Left lobe of liver (tissue), 2 donors: ENCODE data around the gene ZMIZ1. TPM values are rescaled to one million over a fixed set of nuclear protein-coding genes. Genes with fewer than 3 reads are reported as not detected.

Experiments
- ATAC-seq: fragments of 200-7000 bp; cut with Tn5 transposase; one replicate; pipeline ENCODE4 v1.9.1; 2020; ENCODE audit warnings: mild to moderate bottlenecking, moderate library complexity
- DNase-seq: peaks from one replicate; pipeline ENCODE4 v3.0.0-alpha.2; 2020; ENCODE audit warnings: low spot score
- total RNA-seq: library from RNA; stranded (reverse); gene quantifications from one replicate; pipeline ENCODE4 v1.2.1, GENCODE V29; 2021
- donor health status: DM: no; HTN: no; CAD: no; lungs with moderate emphysema.
- donor health status: DM: no; HTN: yes; CAD: no.

Gene ZMIZ1
- total RNA-seq, 1 donor from 2014 or later, result 15.0 TPM

DNA sequence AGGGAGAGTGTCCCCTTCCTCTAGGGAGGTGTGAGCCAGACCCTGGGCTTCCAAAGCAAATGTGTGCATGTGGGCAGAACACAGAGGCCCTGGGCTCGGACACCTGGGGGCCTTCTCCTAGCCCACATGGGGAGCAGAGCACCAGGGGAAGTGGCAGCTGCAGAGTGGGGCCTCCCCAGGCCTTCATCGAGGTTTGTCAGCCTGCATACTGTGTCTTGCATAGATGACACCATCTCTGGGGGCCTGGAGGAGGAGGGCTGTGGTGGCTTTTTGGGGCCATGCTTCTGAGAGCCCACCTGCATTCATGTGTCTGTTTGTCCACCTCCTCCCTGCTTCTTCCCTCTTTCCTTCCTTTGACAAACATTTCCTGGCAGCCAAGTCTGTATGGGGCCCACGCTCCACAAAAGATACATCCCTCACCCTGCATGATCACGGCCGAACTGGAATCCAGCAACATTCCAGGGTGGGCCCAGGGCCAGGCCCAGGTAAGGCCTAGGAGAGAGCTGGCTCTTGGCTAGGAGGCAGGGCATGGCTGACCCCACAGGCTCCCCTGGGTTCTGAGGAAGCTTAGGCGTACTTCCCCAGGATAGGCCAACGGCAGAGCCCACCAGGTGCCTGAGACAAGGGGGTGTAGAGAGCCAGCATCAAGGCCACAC, 79.2 kb downstream of the ZMIZ1 start:
- no peak for ATAC-seq
- DNase-seq, result no peak

DNA sequence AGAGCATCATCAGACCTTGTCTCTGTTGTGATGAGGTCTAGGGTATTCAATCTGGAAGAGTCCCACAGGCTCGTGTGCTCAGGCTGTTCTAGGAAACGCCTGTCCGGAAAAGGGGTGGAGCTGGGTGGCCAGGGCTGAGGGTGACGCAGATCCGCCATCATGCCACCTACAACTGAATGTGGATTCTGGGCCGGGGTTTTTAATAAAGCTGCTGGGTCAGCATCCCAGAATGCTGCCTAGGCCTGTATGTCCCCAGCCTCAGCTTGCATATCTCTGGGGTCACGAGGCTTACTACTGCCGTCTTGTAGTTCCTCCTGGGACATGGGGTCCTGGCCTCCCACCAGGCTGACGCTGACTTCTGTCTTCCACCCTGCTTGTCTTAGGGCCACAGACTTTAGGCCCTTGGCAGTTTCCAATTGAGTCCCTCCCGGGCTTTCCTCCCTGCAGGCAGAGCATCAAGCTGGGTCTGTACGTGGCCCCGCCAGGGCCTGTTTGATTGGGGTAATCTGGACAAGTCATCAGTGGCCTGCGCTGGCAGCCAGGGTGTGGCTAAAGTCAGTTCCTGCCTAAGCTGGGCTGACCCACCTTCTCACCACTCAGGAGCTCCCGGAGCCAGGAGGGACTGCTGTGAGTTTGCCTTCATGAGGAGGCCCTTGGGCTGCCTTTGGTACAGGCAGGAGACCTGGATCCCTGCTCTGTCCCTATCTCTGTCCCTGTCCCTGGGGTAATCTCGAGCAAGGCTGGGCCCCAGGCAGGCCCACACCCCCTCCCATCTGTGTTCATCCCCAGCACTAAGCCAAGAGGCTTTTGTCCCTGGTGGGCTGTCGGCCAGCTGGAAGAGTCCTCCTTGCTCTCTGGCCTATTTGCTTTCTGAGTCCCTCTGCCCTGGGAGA, 79.9 kb downstream of the ZMIZ1 start:
- ATAC-seq (peak; percentile 72), DNase-seq (peak; percentile 93)

DNA sequence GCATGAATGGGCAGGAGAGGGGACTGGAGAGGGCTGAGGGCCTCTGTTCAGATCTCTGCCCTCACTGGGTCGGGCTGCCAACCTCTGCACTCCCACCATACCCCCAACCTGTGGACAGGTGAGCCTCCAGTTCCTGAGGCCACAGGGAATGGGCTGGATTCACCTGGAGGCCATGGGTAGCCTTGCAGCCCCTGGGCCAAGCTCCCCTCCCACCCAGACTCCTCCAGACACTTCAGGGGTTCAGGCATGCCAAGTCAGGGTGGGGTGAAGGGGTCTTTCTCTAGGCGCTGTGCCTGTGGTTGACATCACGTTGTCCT, 80.5 kb downstream of the ZMIZ1 start:
- DNase-seq, result no peak
- ATAC-seq, result no peak

DNA sequence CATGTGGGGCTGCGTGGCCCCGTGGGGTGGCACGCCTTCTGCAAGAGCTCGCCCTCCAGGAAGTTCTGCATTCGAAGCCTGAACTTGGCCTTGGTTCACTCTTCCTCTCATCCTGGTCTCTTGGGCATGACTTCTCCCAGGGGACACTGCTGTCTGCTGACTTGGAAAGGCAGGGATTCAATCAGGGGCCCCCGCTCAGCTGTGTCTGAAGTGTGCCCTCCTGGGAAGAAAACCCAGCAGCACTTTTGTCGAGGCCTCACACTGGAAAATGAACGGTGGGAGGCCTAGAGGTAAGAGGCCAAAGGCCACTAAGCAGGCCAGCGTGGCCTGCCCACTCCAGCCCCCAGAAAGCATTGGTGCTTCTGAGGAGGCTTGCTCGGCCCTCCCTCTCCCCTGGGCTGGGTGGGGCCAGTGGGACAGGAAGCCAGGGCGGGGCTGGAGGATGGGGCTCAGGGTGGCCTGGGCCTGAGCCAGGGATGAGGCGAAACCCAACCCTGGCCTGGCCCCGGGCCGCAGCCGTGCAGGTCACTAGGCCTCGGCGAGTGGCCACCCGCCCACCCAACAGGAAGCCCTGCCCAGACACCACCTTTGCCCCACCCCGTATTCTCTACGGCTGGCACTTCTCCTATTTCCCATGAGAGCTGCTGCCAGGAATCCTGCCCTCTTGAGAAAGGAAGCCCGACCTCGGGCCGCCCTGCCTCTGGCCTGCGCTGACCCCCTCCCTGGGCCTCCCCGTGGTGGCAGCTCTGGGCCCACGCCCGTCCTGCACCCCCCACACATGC, 81.1 kb downstream of the ZMIZ1 start:
- ATAC-seq (peak; percentile 79), DNase-seq (peak; percentile 97)

DNA sequence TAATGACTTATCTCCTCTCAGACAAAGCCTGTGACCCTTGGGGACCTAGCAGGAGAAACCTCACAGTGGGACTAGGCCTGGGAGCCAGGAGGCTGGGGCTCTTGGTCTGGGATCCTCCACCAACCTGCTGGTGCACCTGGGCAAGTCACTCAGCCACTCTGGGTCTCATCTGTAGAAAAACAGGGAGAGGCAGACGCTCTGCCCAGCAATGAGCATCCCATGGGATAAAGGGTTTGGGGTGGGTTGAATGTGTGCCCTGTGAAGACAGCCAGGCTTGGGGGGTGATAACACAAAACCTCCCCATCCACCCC, 81.6 kb downstream of the ZMIZ1 start:
- DNase-seq, result no peak
- ATAC-seq, result no peak

DNA sequence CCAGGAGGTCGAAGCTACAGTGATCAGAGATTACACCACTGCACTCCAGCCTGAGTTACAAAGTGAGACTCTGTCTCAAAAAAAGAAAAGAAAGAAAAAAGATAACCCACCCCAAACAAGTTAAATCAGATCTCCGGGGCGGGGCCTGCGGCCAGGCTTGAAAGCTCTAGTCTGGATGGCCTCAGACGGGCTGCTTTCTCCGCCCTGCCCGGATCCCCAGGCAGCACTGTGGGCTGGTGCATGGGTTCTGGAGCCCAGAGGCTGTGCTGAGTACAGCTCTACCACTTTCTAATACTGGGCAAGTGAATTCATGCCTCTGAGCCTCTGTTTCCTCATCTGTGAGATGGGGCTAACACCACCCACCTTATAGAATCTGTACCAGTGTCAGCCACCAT, 83.7 kb downstream of the ZMIZ1 start:
- no peak for DNase-seq
- no peak for ATAC-seq

DNA sequence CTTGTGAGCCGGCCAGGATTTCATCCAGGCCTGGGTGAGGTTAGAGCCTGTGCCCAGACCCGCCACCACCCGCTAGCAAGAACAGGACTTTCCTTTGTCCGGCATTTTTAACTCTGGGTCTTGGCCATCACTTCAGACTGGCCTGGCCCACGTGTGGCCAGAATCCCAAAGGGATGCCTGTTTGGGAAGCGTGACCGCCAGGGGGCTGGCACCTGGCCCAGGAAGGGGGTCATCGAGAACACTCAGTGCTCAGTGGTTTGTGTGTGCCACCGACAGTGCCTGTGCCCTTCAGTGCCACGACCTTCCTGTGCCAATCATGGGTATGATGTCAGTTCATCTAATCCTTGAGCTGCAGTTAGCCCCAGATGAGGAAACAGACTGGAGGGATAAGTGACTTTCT, 85.0 kb downstream of the ZMIZ1 start:
- ATAC-seq (no peak), DNase-seq (peak; percentile 70)

DNA sequence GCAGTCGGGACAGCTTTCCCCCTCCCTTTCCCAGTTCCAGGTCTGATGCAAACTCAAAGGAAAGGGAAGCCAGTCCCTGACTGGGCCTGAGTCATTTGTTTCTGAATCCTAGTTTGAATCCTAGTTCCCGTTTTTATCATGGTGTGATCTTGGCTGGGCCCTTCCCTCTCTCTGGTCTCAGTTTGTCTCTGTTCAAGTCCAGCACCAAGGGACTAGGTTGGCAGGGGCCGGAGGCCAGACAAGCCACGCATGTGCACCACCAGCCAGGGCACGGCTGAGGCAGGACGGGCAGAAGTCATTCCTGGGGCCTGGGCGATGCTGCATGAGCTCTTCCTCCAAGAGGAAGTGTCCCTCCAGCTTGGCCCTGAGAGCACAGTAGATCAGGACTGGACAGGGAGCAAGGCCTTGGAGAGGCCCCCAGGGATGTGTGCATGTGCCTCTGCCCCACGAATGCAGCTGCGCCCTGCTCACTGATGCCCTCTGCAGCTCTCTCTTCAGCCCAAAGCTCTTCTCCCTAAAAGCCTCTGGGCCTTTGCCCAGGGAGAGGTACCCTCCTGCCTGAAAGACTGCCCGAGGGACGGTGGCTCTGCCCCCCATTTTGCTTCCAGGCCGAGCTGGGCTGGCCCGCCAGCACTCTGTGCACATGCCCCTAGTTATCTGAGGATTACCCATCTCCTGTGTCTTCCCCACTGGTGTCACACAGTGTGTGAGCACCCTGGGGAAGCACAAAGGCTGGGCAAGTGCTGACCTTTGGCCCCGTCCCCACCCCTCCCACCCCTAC, 86.7 kb downstream of the ZMIZ1 start:
- ATAC-seq (no peak), DNase-seq (no peak)

DNA sequence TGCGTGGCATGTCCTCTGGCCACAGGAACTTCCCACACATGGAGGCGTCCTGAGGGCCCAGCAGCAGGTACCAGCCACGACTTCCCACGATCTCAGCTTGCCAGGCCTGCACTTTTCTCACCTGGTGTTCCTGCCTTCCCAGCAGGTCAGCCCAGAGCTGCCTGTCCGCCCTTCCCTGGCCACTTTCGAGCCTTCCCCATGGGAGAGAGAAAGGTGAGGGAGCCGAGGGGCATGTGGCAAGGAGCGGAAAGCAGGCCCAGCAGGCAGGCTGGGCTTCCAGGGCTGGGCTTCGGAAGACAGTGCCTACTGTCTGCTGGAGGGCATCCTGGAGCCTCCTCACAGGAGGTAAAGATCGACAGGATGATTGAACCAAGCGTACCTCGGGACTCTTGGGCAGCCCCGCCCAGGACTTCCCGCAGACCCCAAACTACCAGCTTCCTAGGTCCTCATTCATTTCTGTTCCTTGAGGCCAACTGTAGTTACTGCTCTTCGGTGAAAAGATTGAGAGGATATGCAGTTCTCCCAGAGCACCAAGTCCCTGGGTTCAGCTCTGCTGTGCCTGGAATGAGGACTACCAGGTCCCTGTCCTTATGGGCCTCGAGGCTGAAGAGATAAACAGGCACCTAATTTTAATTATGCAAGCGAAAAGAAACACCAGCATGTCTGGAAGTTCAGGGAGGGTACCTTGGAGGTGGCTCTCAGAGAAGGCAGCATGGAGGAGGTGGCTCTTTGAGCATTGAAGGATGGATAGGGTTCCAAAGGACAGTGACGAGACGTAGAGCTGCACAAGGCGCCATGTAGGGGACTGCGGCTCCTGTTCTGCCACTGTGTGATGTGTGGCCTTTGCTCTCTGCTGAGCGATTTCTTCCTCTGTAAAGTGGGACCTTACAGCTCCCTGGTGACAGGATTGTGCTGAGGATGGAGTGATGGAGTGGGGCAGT, 87.8 kb downstream of the ZMIZ1 start:
- ATAC-seq (no peak), DNase-seq (no peak)

DNA sequence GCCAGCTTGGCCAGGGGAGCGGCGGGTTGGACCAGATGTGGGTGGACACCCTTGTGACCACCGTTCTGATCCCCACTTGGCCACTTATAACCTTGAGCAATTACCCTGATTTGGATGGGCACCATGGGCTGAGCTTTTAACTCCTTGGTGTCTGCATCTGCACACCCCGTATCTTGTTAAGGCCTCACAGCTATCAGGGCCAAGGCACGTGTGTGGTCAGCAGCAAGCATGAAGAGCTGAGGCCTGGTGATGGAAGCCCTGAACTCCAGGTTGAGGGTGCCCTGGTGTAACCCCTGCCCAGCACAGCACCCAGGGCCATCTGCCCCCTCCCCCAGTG, 89.2 kb downstream of the ZMIZ1 start:
- no peak for ATAC-seq

DNA sequence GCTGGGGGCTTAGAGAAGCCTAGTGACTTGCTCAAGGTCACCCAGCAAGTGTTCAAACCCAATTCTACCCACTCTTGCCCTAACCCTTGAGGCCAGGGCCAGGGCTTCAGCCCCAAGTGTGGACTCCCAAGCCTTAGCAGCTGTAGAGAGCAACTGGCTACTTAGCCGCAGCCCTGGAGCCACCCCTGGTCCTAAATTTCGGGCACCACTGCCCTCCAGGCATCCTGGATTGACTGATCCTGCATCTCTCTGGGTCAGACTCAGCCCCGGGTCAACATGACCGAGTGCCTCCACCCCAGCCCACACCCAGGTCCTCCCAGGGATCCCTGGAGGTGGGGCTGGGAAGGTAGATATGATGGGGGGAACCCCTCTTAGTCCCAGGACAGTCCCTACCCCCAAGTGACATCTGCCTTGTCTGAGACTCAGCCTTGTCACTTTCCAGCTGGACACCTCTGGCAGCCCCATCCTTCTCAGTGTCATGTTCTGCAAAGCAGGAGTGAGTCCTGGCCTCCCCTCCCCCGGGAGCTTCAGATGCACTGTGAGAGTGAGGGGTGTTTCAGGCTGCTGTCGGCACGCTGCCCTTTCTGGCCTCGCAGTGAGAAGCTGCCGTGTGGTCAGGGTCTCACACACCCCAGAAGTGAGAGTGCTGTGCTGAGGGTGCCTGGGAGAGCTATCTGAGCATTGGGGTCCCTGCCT, 89.8 kb downstream of the ZMIZ1 start:
- no peak for DNase-seq

More for the DNA sequence above, 89.2 kb downstream of the ZMIZ1 start:
- DNase-seq, result no peak

DNA sequence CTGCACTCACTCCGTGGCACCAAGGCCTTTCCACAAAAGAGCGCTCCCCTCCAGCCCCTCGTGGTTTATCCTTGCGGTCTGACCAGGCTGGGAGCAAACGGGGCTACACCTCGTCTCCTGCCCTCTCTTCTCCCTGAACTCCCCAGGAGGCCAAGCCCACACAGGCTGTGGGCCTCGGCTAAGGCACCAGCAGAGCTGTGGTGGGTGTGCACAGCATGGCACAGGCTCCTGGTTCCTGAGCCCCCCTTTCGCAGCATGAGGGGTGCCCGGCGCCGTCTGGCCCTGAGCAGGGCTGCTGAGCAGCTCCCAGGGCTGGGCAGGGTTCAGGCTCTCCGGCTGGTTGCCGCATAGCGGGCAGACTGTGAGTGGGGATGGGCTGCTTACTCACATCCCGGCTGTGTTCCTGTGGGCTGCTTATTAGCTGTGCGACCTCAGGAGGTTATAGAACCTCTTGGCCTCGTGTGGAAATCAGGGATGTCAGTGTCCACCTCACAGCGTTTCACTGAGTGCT, 90.4 kb downstream of the ZMIZ1 start:
- ATAC-seq, result no peak
- DNase-seq, result no peak

More for the DNA sequence above, 89.8 kb downstream of the ZMIZ1 start:
- no peak for ATAC-seq

DNA sequence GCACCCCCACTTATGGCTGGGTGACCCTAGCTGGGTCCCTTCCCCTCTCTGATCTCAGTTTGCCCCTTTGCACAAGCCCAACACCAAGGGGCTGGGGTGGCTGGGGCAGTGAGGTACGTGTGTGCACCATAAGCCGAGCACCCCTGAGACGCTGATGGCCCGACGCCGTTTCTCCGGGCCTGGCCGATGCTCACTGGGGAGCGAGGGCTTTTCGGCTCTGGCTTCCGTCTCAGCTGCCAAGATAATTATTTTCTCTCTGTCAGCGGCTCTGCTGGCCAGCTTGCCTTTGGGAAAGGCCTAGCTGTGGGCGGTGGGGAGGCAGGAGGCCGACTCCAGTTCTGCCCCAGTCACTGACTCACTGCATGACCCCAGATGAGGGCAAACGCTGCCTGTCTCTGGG, 91.0 kb downstream of the ZMIZ1 start:
- DNase-seq (no peak), ATAC-seq (peak; percentile 23)

DNA sequence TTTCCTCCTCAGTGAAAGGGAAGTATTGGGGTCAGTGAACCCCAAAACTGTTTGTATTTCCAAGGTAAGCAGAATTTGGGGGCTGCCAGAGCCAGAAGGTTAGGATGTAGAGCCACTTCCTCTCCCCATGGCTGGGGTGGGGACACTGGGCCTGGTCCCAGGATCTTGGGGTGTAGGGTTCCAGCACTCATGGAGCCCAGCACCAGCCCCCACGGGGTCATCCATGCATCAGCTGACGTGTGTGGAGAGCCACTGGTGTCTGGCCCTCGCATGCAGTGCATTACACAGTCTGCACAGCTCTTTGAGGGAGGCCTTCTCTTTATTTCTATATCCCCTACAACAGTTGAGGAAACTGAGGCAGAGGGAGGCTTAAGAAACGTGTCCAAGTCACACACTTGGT, 91.4 kb downstream of the ZMIZ1 start:
- no peak for ATAC-seq
- no peak for DNase-seq

DNA sequence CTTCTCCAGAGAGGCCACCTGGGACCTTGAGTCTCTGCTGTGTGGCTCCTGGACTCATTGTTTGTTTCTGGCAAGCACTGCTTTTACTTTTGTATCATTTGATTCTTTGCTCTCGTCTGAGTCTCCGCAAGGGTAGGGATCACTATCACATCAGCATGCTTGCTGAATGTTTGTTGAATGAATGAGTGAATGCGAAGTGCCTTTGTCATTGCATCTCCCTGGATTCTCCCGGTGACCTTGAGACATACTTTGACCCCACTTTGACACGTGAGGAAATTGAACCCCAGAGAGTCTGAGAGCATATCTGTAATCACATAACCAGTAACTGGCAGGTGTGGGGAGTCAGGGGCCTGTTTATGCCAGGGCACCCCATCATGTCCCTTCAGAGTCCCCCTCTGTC, 92.8 kb downstream of the ZMIZ1 start:
- DNase-seq (no peak), ATAC-seq (no peak)

DNA sequence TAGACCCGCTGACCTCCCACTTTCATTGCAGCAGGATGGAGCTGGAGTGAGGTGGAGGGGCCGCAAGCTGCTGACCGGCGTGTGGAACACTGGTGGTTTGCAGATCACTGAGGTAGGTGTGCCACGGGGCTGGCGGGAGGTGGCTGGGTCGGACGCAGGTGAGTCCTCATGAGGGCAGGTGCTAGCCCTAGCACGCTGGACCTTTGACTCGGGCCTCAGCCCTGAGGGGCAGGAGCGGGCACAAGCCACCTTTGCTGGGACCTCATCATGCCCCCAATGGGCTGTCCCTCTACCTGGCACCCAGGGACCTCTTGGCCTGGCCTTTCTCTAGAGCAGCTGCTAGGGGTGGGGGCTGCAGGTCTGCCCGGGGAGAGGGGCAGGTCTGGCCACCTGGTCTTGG, 93.3 kb downstream of the ZMIZ1 start:
- ATAC-seq (no peak), DNase-seq (no peak)

DNA sequence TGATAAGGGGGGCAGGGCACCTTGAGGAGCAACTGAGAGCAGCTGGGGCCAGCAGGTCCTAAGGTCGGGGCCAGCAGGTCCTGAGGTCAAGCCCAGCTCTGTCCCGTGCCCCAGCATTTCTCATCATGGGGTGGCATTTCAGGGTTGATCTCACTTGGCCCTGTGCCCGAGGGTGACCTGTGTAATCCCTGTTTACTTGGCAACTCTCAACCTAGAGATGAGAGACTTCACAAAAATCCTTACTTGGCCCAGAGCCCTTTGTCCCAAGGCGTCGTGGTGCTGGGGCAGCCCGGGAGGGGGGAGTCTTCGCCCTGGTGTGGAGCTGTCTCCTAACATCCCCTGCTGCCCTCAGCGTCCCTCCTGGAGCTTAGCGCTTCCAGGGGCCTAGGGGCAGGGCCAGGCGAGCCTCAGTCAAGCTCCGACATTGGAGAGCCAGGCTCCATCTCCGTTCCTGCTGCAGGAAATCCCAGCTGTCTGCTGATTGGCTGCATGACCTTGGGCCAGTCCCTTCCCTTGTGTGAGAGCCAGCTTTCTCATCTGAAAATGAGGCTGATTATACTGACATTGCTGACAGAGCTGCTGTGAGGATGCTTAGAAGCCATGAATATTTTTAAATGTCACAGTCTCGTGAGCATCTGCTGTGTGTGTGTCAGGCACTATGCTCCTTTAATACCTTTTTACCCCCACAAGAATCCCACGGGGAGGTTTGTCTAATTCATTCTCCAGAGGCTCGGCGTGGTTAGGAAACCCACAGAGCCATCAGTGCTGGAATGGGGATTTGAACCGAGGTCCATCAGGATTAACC, 94.3 kb downstream of the ZMIZ1 start:
- no peak for DNase-seq
- peak; percentile 5 for ATAC-seq

DNA sequence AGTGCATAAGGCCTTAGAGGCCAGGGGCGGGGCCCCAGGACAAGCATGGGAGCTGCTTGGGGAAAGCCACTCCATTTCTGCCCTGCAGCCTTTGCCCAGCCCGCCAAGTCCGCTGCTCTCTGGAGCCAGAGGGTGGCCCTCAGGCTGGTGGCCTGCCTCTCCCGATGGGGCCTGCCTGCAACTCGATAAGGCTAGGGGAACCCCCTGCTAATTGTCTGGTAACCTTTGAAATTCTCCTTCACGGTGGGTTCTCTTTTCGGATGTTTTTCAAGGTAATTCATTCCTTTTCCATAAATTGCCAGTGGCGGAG, 94.9 kb downstream of the ZMIZ1 start:
- no peak for ATAC-seq

DNA sequence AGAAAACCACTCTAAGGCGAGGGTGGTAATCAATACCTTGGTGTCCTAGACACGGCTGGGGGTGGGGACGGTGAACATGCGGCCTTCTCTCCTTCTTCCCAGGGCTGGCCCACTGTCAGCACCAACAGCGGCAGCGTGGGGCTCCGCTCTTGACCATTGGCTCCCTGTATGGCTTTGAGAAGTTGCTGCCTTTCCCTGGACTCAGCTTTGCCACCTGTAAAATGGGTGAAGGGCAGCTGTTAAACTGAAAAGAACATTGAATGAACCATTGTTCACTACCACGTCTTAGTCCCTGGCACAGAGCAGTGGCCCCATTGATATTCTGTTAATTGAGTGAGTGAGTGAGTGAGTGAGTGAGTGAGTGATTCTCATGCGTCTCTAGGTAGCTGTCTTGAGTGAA, 95.3 kb downstream of the ZMIZ1 start:
- DNase-seq (no peak), ATAC-seq (no peak)

More for the DNA sequence above, 94.9 kb downstream of the ZMIZ1 start:
- no peak for DNase-seq
